ENCODE measurements around the gene ORM1.
"Not testable (repeated sequence)": the region's sequence is repeated elsewhere in the genome, so short reads cannot be mapped to it uniquely, and the experiment has no call there.

DNA sequence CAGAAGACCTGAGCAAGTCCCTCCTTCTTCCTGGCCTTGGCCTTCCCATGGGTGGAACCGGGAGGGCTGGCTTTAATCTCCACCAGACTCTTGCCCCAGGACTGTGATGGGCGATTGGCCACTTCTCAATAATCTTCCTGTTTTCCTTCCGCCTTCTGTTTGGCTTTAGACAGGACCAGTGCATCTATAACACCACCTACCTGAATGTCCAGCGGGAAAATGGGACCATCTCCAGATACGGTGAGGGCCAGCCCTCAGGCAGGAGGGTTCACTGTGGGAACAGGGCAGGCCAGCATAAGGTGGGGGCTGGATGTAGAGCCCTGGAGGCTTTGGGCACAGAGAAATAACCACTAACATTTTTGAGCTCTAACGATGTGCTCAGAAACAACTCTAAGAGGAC is 951 bp downstream of the ORM1 start:
- TF ChIP-seq, protein P1, sequence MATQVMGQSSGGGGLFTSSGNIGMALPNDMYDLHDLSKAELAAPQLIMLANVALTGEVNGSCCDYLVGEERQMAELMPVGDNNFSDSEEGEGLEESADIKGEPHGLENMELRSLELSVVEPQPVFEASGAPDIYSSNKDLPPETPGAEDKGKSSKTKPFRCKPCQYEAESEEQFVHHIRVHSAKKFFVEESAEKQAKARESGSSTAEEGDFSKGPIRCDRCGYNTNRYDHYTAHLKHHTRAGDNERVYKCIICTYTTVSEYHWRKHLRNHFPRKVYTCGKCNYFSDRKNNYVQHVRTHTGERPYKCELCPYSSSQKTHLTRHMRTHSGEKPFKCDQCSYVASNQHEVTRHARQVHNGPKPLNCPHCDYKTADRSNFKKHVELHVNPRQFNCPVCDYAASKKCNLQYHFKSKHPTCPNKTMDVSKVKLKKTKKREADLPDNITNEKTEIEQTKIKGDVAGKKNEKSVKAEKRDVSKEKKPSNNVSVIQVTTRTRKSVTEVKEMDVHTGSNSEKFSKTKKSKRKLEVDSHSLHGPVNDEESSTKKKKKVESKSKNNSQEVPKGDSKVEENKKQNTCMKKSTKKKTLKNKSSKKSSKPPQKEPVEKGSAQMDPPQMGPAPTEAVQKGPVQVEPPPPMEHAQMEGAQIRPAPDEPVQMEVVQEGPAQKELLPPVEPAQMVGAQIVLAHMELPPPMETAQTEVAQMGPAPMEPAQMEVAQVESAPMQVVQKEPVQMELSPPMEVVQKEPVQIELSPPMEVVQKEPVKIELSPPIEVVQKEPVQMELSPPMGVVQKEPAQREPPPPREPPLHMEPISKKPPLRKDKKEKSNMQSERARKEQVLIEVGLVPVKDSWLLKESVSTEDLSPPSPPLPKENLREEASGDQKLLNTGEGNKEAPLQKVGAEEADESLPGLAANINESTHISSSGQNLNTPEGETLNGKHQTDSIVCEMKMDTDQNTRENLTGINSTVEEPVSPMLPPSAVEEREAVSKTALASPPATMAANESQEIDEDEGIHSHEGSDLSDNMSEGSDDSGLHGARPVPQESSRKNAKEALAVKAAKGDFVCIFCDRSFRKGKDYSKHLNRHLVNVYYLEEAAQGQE (IDR thresholded peaks at IDR 0.05; ENCODE audit: insufficient replicate concordance, low read depth) = not testable (repeated sequence)
- TF ChIP-seq, protein P2, sequence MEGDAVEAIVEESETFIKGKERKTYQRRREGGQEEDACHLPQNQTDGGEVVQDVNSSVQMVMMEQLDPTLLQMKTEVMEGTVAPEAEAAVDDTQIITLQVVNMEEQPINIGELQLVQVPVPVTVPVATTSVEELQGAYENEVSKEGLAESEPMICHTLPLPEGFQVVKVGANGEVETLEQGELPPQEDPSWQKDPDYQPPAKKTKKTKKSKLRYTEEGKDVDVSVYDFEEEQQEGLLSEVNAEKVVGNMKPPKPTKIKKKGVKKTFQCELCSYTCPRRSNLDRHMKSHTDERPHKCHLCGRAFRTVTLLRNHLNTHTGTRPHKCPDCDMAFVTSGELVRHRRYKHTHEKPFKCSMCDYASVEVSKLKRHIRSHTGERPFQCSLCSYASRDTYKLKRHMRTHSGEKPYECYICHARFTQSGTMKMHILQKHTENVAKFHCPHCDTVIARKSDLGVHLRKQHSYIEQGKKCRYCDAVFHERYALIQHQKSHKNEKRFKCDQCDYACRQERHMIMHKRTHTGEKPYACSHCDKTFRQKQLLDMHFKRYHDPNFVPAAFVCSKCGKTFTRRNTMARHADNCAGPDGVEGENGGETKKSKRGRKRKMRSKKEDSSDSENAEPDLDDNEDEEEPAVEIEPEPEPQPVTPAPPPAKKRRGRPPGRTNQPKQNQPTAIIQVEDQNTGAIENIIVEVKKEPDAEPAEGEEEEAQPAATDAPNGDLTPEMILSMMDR (IDR thresholded peaks at IDR 0.05; ENCODE audit: insufficient read depth, low read length) = not testable (repeated sequence)
- not testable (repeated sequence) for TF ChIP-seq POLR2AphosphoS5 (IDR thresholded peaks at IDR 0.05; ENCODE audit: low read depth); GABPA (IDR thresholded peaks at IDR 0.05; ENCODE audit: low read depth); SPI1 (IDR thresholded peaks at IDR 0.05; ENCODE audit: borderline replicate concordance, low read depth)

All from HL-60 (cell line).